Fibroblast of lung (primary cell): ENCODE measurements around the gene REXO5. TPM values are rescaled to one million over a fixed set of nuclear protein-coding genes. Genes with fewer than 3 reads are reported as not detected.

ENCODE experiments used
- DNase-seq, 2 donors: peaks; one replicate each; pipeline versions ENCODE4 v3.0.0 to v3.0.0-alpha.2; 2010; ENCODE audit warnings: low read depth in 2 of 2
- H2AFZ ChIP-seq: 2 replicates; pipeline ENCODE4 v1.5.1; 2012; ENCODE audit warnings: low read length, control low read depth, inconsistent platforms
- H3K27ac ChIP-seq: 2 replicates; pipeline ENCODE4 v1.5.1; 2011; ENCODE audit warnings: low read length, control low read depth; ENCODE audit not compliant: insufficient read depth
- H3K27me3 ChIP-seq: 2 replicates; pipeline ENCODE4 v1.5.1; 2011; ENCODE audit warnings: mild to moderate bottlenecking, low read length; ENCODE audit not compliant: control insufficient read depth, insufficient read depth
- H3K36me3 ChIP-seq: 2 replicates; pipeline ENCODE4 v1.5.1; 2011; ENCODE audit warnings: low read length; ENCODE audit not compliant: control insufficient read depth, insufficient read depth
- H3K4me1 ChIP-seq: 2 replicates; pipeline ENCODE4 v1.5.1; 2011; ENCODE audit warnings: low read length; ENCODE audit not compliant: control insufficient read depth, insufficient read depth; ENCODE audit errors: extremely low read depth
- H3K4me2 ChIP-seq: 2 replicates; pipeline ENCODE4 v1.5.1; 2011; ENCODE audit warnings: low read length, control low read depth; ENCODE audit not compliant: insufficient read depth; ENCODE audit errors: extremely low read depth
- H3K4me3 ChIP-seq, 4 experiments: fragments of 200-600 bp in 1 of 4; sonication (generic) in 1 of 4; replicated peaks in 1 of 4; 2 replicates each; pipeline ENCODE4 v1.5.1; 2011 to 2016; ENCODE audit warnings: low read length in 4 of 4, low read depth in 3 of 4, mild to moderate bottlenecking in 3 of 4, control low read depth in 2 of 4, inconsistent platforms in 1 of 4, mixed read lengths in 1 of 4; ENCODE audit not compliant: insufficient read depth in 1 of 4; ENCODE audit errors: control extremely low read depth in 1 of 4
- H3K79me2 ChIP-seq: 2 replicates; pipeline ENCODE4 v1.5.1; 2012; ENCODE audit warnings: mild to moderate bottlenecking, low read length, inconsistent platforms; ENCODE audit not compliant: control insufficient read depth, insufficient read depth
- H3K9ac ChIP-seq: 2 replicates; pipeline ENCODE4 v1.5.1; 2011; ENCODE audit warnings: mild to moderate bottlenecking, low read length, control low read depth; ENCODE audit not compliant: insufficient read depth
- H3K9me3 ChIP-seq: 2 replicates; pipeline ENCODE4 v1.5.1; 2012; ENCODE audit warnings: low read depth, low read length; ENCODE audit not compliant: control insufficient read depth, insufficient read depth
- H4K20me1 ChIP-seq: 2 replicates; pipeline ENCODE4 v1.5.1; 2011; ENCODE audit warnings: low read length; ENCODE audit not compliant: control insufficient read depth, insufficient read depth; ENCODE audit errors: extremely low read depth
- CTCF ChIP-seq, 2 donors: IDR thresholded peaks in 1 of 2; conservative IDR thresholded peaks in 1 of 2; 1 replicate in 1 of 2; 2 replicates in 1 of 2; pipeline ENCODE4 v1.5.1; 2011 to 2012; ENCODE audit warnings: low read length in 2 of 2, control low read depth in 1 of 2, inconsistent platforms in 1 of 2, low read depth in 1 of 2, mild to moderate bottlenecking in 1 of 2
- EZH2 ChIP-seq: IDR thresholded peaks from 2 replicates; pipeline ENCODE4 v1.5.1; 2012; ENCODE audit warnings: low read length, control low read depth, mild to moderate bottlenecking; ENCODE audit errors: missing control alignments
- polyA plus RNA-seq, 2 donors: library from polyadenylated mRNA; depleted of rRNA in 1 of 2; stranded (reverse) in 1 of 2; unstranded in 1 of 2; fragments of >200 nt; gene quantifications; 2 replicates each; pipeline ENCODE4 v1.2.1, GENCODE V29; 2011 to 2012; ENCODE audit warnings: missing spikeins in 1 of 2
- total RNA-seq: library from RNA; depleted of rRNA; stranded (reverse); fragments of >200 nt; gene quantifications from 2 replicates; pipeline ENCODE4 v1.2.1, GENCODE V29; 2014

The REXO5 gene
- total and polyA plus RNA-seq, 2 donors (not counting 1 experiment from before 2014, with no cell fraction given), result 5.6 to 9.1 TPM

- H3K36me3 ChIP-seq, result no peaks in the 10 kb centered on the region
- peaks cover 13% of the 10 kb centered on the region for H3K4me1 ChIP-seq
- H4K20me1 ChIP-seq, result no peaks in the 10 kb centered on the region
- H3K4me2 ChIP-seq, result no peak overlapping the region
- peaks cover 91% of the 10 kb centered on the region for H3K79me2 ChIP-seq
- TF ChIP-seq EZH2, result no peak
- no peak for TF ChIP-seq CTCF (conservative IDR thresholded peaks at IDR 0.05 in 1 of 2, IDR thresholded peaks at IDR 0.05 in 1 of 2; ENCODE audit: low read depth in 1 of 2, low read length in 2 of 2)
- H3K9ac ChIP-seq, result no peak overlapping the region
- no peak overlapping the region for H2AFZ ChIP-seq
- no peaks in the 10 kb centered on the region for H3K27me3 ChIP-seq
- peak overlapping the region; percentile 53 for H3K27ac ChIP-seq
- H3K4me3 ChIP-seq, result no peak overlapping the region
- H3K9me3 ChIP-seq, result no peaks in the 10 kb centered on the region
- DNase-seq, result peak in 1 of 2 donors; percentile 69
Observed at GRCh38 chr16:20874088-20874581, 67.8 kb downstream of the REXO5 start.

- Histone ChIP-seq H3K4me2 (no peak overlapping the region), H3K9ac (no peak overlapping the region)
Observed at GRCh38 chr16:20875355-20875650, 69.0 kb downstream of the REXO5 start.

GRCh38 chr16:20878682-20879147 lies 72.4 kb downstream of the REXO5 start:
- H2AFZ ChIP-seq, result no peak overlapping the region
- no peaks in the 10 kb centered on the region for H3K27me3 ChIP-seq
- no peaks in the 10 kb centered on the region for H3K9me3 ChIP-seq
- TF ChIP-seq CTCF (conservative IDR thresholded peaks at IDR 0.05 in 1 of 2, IDR thresholded peaks at IDR 0.05 in 1 of 2; ENCODE audit: low read depth in 1 of 2, low read length in 2 of 2) (no peak), EZH2 (no peak)
- peak overlapping the region; percentile 65 for H3K4me2 ChIP-seq
- no peaks in the 10 kb centered on the region for H3K36me3 ChIP-seq
- peak overlapping the region; percentile 37 for H3K27ac ChIP-seq
- DNase-seq, result no peak
- H4K20me1 ChIP-seq, result no peaks in the 10 kb centered on the region
- no peak overlapping the region for H3K9ac ChIP-seq
- no peak overlapping the region for H3K4me3 ChIP-seq
- H3K79me2 ChIP-seq, result peaks cover 88% of the 10 kb centered on the region
- H3K4me1 ChIP-seq, result peaks cover 9% of the 10 kb centered on the region

More at GRCh38 chr16:20875355-20875650, 69.0 kb downstream of the REXO5 start:
- Histone ChIP-seq H3K36me3 (no peaks in the 10 kb centered on the region), H3K4me1 (peaks cover 16% of the 10 kb centered on the region), H3K79me2 (peaks cover 93% of the 10 kb centered on the region), H2AFZ (no peak overlapping the region), H3K27ac (no peak overlapping the region), H3K9me3 (no peaks in the 10 kb centered on the region), H4K20me1 (no peaks in the 10 kb centered on the region), H3K4me3 (no peak overlapping the region), H3K27me3 (no peaks in the 10 kb centered on the region)
- no peak for DNase-seq
- TF ChIP-seq CTCF (conservative IDR thresholded peaks at IDR 0.05 in 1 of 2, IDR thresholded peaks at IDR 0.05 in 1 of 2; ENCODE audit: low read depth in 1 of 2, low read length in 2 of 2) (no peak), EZH2 (no peak)
